HG02678 (cell line): Measurements from ENCODE around the gene LGALS1.

Experiments
- ATAC-seq: cut with Tn5 transposase; IDR thresholded peaks from one replicate; pipeline ENCODE4 v1.9.1; 2021; ENCODE audit warnings: mild to moderate bottlenecking, moderate library complexity; ENCODE audit not compliant: unreplicated experiment

Gene LGALS1

GRCh38 chr22:37661160-37661924, 14.1 kb upstream of the LGALS1 start:
- no peak for ATAC-seq

- no peak for ATAC-seq
Observed at GRCh38 chr22:37662039-37662438, 13.4 kb upstream of the LGALS1 start.

DNA sequence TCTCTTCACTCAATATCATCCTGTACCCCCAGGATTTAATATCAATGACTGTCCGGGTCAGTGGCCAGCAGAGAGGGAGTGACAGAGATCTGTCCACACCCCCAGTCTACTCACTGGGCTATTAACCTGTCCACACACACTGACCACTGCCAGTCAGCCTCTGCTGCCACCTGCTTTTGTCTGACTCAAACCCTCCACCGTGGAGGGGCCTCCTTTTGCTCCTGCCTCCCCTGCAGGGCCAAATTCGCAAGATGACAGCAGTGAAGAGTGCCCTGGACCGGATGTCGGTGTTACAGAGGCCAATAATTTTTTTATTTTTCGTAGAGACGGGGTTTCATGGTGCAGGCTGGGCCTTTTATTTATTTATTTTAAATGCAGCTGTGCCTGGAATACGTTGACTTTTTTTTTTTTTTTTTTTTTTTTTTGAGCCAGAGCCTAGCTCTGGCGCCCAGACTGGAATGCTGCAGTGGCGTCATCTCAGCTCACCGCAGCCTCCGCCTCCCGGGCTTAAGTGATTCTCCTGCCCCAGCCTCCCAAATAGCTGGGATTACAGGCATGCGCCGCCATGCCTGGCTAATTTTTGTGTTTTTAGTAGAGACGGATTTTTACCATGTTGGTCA, 11.8 kb upstream of the LGALS1 start:
- ATAC-seq: no peak

DNA sequence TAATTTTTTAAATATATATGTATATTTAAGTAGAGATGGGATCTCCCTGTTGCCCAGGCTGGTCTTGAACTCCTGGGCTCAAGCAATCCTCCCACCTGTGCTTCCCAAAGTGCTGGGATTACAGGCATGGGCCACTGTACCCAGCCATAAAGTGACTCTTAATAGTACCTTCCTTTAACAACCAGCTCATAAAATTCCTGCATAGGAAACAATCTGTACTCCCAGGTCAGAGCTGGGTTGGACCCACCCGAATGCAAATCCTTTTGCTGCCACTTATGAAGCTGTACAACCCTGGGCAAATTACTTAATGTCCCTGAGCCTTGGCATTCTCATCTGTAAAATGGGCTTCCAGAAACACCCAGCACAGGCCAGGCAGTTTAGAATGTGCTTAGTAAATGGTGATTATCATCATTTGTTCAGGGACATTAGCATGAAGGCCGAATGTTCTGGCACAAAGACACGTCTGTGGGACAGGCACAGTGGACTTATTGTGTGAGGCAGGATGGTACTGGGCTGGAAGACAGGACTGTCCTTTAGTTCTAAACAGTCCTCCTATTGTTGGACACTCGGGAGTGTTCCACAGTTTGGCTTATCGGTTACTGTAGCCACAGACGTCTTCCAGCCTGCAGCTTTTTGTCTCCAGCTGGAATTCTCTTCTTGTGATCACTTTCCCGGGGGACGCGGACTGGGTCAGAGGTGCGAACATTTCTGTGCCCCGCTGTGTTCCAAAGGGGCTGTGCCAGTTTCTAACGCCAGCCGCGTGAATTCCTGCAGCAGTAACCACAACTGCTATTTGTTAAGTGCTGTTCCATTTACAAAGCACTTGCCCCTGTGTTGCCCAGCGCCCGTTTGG, 11.0 kb upstream of the LGALS1 start:
- no peak for ATAC-seq

DNA sequence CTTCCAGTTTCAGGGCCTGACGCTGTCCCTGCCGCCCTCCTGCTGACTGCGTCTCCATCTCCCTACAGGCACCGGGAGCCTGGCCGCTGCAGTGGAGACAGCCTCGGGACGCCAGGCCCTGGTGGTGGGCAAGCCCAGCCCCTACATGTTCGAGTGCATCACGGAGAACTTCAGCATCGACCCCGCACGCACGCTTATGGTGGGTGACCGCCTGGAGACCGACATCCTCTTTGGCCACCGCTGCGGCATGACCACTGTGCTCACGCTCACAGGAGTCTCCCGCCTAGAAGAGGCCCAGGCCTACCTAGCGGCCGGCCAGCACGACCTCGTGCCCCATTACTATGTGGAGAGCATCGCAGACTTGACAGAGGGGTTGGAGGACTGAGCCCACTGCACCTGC, 9.9 kb upstream of the LGALS1 start:
- ATAC-seq: no peak

GRCh38 chr22:37669586-37669985, 5.8 kb upstream of the LGALS1 start:
- ATAC-seq: no peak

DNA sequence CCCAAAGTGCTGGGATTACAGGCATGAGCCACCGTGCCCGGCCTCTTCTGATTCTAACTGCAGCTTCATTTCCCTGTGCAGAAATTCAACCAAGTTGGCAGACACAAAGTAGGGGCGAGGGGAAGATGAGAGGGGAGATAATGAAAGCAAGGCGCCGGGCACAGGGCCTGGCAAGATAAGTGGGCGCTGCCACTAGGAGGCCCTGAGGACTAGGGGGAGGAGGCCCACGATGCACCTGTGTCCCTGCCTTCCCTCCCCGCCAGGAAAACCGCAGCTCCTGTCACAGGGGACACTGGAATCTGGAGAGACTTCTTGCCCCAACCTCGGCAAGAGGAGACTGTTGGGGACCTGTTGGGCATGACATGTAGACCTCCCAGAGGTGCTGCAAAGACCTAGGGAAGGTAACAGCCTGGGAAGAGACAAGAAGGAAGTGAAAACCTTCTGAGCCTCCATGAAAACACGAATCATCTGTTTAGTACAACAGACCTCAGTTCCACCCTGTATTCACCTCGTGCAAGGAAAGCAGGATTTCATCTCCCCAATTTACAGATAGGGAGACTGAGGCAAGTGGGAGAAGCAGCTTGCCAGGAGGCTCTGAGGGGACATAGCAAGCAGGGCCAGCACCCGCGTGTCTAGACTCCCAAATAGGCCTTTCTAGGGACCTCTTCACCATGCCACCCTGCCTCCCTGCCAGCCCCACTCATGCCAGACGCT, 3.1 kb upstream of the LGALS1 start:
- no peak for ATAC-seq

DNA sequence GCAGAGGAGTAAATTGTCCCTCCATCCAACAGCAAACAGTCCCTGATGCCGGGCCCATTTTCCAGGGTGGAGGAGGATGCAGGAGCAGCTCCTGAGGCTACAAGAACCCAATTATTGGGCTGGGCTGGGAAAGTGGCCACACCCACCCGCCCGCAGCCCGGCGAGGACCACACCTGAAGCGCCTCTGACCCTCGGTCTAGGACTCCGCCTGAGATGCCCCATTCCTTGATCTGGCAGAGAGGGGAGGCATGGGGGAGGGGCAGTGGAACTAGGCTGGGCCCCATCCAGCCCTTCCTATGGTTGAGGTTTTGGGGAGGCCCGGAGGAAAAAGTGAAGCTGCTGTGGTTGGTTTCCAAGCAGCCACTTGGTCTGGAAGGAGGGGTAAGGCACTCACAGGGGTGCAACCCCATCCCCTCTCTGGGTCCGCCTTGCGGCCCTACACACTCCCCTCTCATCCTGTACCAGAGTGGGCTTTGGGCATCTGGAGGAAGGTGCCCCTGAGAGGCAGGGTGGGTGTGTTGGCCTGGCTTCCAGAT, 2.4 kb upstream of the LGALS1 start:
- ATAC-seq: no peak

DNA sequence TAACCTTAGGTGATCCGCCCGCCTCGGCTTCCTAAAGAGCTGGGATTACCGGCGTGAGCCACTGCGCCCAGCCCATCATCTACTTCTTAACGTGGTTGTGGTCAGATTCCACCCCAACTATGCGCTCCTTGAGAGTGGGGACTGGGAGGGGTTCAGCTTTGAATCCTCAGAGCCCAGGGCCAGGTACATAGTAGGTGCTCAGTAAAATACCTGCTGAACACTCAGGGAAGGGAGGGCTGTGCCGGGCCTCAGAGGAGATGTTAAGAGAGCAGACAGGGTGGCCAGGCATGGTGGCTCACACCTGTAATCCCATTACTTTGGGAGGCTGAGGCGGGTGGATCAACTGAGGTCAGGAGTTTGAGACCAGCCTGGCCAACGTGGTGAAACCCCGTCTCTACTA, 1.2 kb upstream of the LGALS1 start:
- no peak for ATAC-seq

DNA sequence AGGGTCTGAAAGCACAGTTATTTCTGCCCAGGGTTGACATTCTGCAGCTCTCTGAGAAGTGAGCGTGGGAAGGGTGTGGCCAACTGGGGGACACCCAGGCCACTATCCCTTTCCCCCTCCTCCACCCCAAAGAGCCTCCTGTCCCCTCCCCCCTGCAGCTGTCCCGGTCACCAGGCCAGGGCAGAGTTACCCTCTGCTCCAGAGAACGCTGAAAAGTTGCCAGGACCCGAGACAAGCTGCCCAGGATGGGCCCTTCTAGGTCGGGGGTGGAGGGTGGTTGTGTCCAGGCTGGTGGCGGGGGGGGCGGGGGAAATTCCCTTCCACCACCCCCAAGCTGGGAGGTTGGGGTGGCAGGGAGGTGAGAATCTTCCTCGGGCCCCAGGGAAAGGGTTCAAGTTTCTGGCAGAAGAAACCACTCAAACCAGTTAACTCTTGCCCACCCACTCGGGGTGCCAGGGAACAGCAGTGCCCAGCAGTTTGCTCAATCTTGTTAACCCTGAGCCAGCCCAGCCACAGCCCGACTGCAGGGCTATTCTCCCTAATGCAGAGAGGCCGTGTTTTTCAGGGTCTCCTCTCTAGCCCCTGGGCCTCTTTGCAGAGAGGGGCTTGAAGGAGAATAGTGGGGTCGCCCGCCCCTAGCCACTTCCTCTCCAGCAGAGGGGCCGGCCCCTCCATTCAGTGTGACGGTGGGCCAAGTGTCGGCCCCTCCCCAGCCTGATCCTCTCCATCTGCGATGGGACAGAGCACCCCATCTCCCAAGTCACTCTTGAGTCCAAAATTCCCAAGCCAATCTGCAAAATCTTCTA, 697 bp downstream of the LGALS1 start:
- ATAC-seq: no peak

- peak; percentile 55 for ATAC-seq
Observed at GRCh38 chr22:37676736-37677492, 1.5 kb downstream of the LGALS1 start.

DNA sequence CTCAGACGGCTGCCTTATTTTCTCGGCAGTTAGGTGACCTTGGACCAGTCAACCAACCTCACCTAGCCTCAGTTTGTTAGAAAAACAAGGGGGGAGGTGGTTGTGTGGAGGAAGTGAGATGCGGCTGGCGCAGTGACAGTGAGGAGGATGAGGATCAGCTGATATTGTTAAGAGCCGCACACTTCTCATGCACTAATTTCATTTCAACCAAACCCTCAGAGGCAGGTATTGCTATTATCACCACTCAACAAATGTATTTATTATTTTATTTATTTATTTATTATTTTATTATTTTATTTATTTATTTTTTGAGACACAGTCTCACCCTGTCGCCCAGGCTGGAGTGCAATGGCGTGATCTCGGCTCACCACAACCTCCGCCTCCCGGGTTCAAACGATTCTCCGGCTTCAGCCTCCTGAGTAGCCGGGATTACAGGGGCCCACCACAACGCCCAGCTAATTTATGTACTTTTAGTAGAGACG, 2.1 kb downstream of the LGALS1 start:
- ATAC-seq: peak; percentile 6

DNA sequence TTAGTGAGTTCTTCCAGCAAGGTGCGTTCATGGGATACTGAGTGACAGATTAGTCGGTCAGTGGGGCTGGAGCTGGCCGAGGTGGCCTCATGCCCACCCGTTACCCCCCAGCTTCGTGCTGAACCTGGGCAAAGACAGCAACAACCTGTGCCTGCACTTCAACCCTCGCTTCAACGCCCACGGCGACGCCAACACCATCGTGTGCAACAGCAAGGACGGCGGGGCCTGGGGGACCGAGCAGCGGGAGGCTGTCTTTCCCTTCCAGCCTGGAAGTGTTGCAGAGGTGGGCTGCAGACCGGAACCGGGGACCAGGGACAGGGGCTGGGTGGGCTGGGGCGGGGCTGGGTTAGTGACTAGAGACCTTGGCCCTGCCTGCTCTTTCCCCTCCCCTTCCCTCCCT, 2.9 kb downstream of the LGALS1 start:
- no peak for ATAC-seq

GRCh38 chr22:37679670-37680069, 4.2 kb downstream of the LGALS1 start:
- no peak for ATAC-seq

DNA sequence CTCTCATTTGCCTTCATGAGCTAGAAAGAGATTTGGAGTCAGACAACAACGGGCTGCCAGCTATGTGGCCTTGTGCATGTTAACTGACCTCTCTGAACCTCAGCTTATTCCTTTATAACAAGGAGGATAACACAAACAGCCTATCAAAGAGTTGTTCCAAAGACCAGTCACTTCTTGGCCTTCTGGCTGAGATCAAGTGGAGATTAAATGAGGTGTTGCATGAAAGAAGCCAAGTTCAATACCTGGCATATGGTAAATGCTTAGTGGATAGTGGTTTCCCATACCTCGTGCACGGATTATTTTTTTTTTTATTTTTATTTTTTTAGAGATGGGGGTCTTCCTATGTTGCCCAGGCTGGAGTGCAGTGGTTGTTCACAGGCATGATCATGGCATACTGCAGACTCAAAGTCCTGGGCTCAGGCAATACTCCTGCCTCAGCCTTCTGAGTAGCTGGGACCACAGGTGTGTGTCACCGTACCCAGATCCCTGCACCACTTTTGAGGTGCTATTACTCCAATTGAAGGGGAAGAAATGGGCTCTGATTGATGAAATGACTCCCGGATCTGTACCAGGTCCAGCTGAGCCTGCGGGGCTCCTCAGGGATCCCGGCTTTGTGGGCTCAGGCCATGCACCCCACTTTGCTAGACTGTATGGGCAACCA, 4.9 kb downstream of the LGALS1 start:
- no peak for ATAC-seq

DNA sequence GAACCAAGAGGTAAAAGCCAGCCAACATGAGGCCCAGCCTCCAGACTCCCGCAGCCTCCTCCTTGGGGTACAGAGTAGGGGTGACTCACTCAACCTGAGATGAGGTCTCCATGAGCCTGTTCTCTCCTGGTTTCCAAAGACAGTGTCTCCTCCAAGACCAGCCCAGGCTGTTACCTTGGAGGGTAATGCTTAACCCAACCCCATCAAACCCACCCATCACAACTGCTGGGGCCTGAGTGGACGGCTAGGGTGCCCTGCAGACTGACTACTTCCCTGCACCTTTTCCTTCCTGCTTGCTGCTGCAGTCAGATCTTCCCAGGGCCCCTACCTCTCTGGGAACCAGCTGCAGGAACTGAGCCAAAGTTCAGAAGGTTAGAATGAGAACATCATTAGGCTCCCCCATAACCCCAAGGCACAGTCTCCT, 5.6 kb downstream of the LGALS1 start:
- no peak for ATAC-seq

DNA sequence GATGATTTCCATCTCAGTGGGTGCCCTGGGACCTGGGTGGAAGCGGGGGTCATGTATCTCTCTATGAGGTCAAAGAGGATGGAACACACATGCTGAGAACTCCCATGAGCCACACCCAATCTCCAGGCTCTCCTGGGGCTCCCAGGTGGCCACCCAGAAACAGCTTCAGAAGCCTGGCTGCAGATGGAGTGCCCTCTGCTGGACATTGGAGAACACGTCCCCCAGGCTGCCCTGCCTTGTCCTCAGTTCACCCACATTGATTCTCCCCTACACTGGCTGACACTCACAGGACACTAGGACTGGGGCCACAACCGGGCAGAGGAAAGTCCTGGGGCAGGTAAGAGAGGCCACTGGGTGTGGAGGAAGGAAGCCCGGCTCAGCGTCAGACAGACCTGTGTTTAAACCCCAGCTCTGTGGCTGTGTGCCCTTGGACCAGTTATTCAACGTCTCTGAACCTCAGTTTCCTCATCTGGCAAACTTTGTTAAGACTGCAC, 6.2 kb downstream of the LGALS1 start:
- no peak for ATAC-seq

DNA sequence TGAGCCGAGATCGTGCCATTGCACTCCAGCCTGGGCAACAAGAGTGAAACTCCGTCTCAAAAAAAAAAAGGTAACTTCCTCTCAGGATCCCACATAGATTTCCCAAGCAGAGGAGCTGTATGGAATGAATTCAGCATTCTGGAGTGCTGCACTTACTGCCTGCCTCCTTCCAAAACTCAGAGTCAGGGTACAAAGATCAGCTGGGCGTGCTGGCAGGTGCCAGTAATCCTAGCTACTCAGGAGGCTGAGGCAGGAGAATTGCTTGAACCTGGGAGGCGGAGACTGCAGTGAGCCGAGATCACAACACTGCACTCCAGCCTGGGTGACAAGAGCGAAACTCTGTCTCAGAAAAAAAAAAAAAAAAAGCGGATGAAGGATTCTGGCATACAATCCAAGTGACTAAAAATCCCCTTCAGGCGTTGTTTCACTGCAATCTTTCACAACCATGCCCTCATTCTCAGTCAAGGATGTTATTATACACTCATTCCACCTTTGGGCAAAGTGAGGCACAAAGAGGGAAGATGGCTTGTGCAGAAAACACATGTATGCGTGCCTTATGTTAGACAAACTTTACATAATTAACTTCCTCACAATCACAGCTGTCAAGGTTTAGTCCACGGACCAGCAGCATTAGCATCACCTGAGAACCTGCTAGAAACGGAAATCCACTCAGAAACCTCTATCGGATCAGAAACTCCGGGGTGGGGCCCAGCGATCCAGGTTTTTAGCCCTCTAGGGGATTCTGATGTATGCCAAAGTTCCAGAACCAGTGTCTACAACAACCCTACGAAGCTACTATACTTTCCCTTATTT, 9.6 kb downstream of the LGALS1 start:
- no peak for ATAC-seq
